Forelimb muscle (tissue), 1 donor: ENCODE data around the gene PHKB. TPM values are rescaled to one million over a fixed set of nuclear protein-coding genes. Genes with fewer than 3 reads are reported as not detected.
"Not testable (repeated sequence)": the region's sequence is repeated elsewhere in the genome, so short reads cannot be mapped to it uniquely, and the experiment has no call there.

Experiments
- DNase-seq: peaks from one replicate; pipeline ENCODE4 v3.0.0-alpha.2; 2013; ENCODE audit warnings: low read depth
- polyA plus RNA-seq: library from polyadenylated mRNA; unstranded; fragments of 120-200 nt; gene quantifications from one replicate; pipeline ENCODE4 v1.2.1, GENCODE V29; 2013; ENCODE audit not compliant: insufficient read length

Gene PHKB
- polyA plus RNA-seq, 1 donor, result 59.6 TPM

GRCh38 chr16:47504599-47504998, 43.5 kb downstream of the PHKB start:
- no peak for DNase-seq

- no peak for DNase-seq
Measured at GRCh38 chr16:47506800-47507199, 45.7 kb downstream of the PHKB start.

GRCh38 chr16:47507701-47508100, 46.6 kb downstream of the PHKB start:
- DNase-seq, result no peak

GRCh38 chr16:47511882-47512281, 50.8 kb downstream of the PHKB start:
- no peak for DNase-seq

GRCh38 chr16:47519037-47519436, 57.9 kb downstream of the PHKB start:
- no peak for DNase-seq

- DNase-seq, result no peak
Measured at GRCh38 chr16:47519546-47519945, 58.4 kb downstream of the PHKB start.

GRCh38 chr16:47519996-47520679, 59.0 kb downstream of the PHKB start:
- DNase-seq, result no peak

GRCh38 chr16:47523342-47524006, 62.3 kb downstream of the PHKB start:
- DNase-seq, result no peak

GRCh38 chr16:47524007-47524405, 62.9 kb downstream of the PHKB start:
- DNase-seq, result no peak

GRCh38 chr16:47528431-47528830, 67.3 kb downstream of the PHKB start:
- DNase-seq, result no peak

GRCh38 chr16:47533744-47534292, 72.7 kb downstream of the PHKB start:
- DNase-seq, result no peak

- no peak for DNase-seq
Measured at GRCh38 chr16:47538472-47538871, 77.3 kb downstream of the PHKB start.

- DNase-seq, result not testable (repeated sequence)
Measured at GRCh38 chr16:47539707-47540670, 78.9 kb downstream of the PHKB start.

GRCh38 chr16:47541135-47541534, 80.0 kb downstream of the PHKB start:
- not testable (repeated sequence) for DNase-seq

GRCh38 chr16:47544255-47544654, 83.1 kb downstream of the PHKB start:
- not testable (repeated sequence) for DNase-seq

- DNase-seq, result not testable (repeated sequence)
Measured at GRCh38 chr16:47551185-47551584, 90.1 kb downstream of the PHKB start.

GRCh38 chr16:47551767-47552166, 90.6 kb downstream of the PHKB start:
- DNase-seq, result not testable (repeated sequence)

GRCh38 chr16:47553853-47554564, 92.9 kb downstream of the PHKB start:
- DNase-seq, result no peak

GRCh38 chr16:47554587-47554986, 93.5 kb downstream of the PHKB start:
- DNase-seq, result not testable (repeated sequence)

GRCh38 chr16:47561286-47561685, 100.2 kb downstream of the PHKB start:
- DNase-seq, result no peak

GRCh38 chr16:47562366-47562765, 101.2 kb downstream of the PHKB start:
- DNase-seq, result no peak
